Ovary (tissue), 3 donors: ENCODE measurements around the gene KRTAP5-5.
"Not testable (repeated sequence)": the region's sequence is repeated elsewhere in the genome, so short reads cannot be mapped to it uniquely, and the experiment has no call there.

Experiments used
- POLR2A ChIP-seq: fragments of 450-650 bp; IDR thresholded peaks from one replicate; pipeline ENCODE4 v1.6.1; 2017; ENCODE audit warnings: antibody characterized with exemption, mild to moderate bottlenecking, moderate library complexity
- TF ChIP-seq, protein P1 (sequence below), 3 donors: fragments of 450-650 bp in 2 of 3; fragments of 200-600 bp in 1 of 3; IDR thresholded peaks; one replicate each; pipeline versions ENCODE4 v1.5.1 to v1.8.0; 2016 to 2022; ENCODE audit warnings: antibody characterized with exemption in 3 of 3, mild to moderate bottlenecking in 1 of 3
- donor health status: DM: no; HTN: no; CAD: no.

- TF ChIP-seq, protein P1, sequence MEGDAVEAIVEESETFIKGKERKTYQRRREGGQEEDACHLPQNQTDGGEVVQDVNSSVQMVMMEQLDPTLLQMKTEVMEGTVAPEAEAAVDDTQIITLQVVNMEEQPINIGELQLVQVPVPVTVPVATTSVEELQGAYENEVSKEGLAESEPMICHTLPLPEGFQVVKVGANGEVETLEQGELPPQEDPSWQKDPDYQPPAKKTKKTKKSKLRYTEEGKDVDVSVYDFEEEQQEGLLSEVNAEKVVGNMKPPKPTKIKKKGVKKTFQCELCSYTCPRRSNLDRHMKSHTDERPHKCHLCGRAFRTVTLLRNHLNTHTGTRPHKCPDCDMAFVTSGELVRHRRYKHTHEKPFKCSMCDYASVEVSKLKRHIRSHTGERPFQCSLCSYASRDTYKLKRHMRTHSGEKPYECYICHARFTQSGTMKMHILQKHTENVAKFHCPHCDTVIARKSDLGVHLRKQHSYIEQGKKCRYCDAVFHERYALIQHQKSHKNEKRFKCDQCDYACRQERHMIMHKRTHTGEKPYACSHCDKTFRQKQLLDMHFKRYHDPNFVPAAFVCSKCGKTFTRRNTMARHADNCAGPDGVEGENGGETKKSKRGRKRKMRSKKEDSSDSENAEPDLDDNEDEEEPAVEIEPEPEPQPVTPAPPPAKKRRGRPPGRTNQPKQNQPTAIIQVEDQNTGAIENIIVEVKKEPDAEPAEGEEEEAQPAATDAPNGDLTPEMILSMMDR (IDR thresholded peaks at IDR 0.05): not testable (repeated sequence)
- not testable (repeated sequence) for TF ChIP-seq POLR2A
These were observed 27.9 kb upstream of the KRTAP5-5 start for GRCh38 chr11:1601663-1602062.
